T-cell (primary cell): ENCODE results near the gene DNASE2B. TPM values are rescaled to one million over a fixed set of nuclear protein-coding genes. Genes with fewer than 3 reads are reported as not detected.

Source experiments
- ATAC-seq, 4 experiments: fragments of 200-7000 bp in 3 of 4; fragments of 150-1000 bp in 1 of 4; cut with Tn5 transposase; replicated peaks in 1 of 4; 1 replicate in 3 of 4; 2 replicates in 1 of 4; pipeline ENCODE4 v1.10.0; 2021; ENCODE audit warnings: moderate library complexity in 3 of 4, mild to moderate bottlenecking in 2 of 4, moderate number of reproducible peaks in 1 of 4
- CTCF ChIA-PET, 2 donors: fragments of 300-600 bp; sonication (Branson Sonifier 250); formaldehyde crosslinking; loops; one replicate each; lab custom pipeline; 2022; ENCODE audit warnings: antibody characterized with exemption in 2 of 2; lab: Charles Lee
- POLR2A ChIA-PET, 2 donors: fragments of 300-600 bp; sonication (Branson Sonifier 250); formaldehyde crosslinking; loops; one replicate each; lab custom pipeline; 2022; ENCODE audit warnings: antibody characterized with exemption in 2 of 2; lab: Charles Lee
- DNase-seq, 35 experiments: peaks; one replicate each; pipeline versions ENCODE4 v3.0.0 to v3.0.0-alpha.2; 2013 to 2023
- H3K27ac ChIP-seq: one replicate; pipeline ENCODE4 v1.5.1; 2013; ENCODE audit warnings: low read length
- H3K27me3 ChIP-seq, 2 experiments: replicated peaks in 1 of 2; 1 replicate in 1 of 2; 2 replicates in 1 of 2; pipeline versions ENCODE4 v1.6.1 to v1.7.0; 2013; ENCODE audit warnings: low read length in 1 of 2, mixed read lengths in 1 of 2; ENCODE audit not compliant: control insufficient read depth in 2 of 2, insufficient read depth in 2 of 2; ENCODE audit errors: extremely low read depth in 1 of 2
- H3K36me3 ChIP-seq, 2 donors: 1 replicate in 1 of 2; 2 replicates in 1 of 2; pipeline versions ENCODE4 v1.6.1 to v1.7.0; 2013; ENCODE audit warnings: low read length in 1 of 2; ENCODE audit not compliant: control insufficient read depth in 2 of 2, insufficient read depth in 1 of 2; ENCODE audit errors: extremely low read depth in 1 of 2
- H3K4me1 ChIP-seq, 2 experiments: 1 replicate in 1 of 2; 2 replicates in 1 of 2; pipeline versions ENCODE4 v1.6.1 to v1.7.0; 2013; ENCODE audit warnings: low read length in 2 of 2, mixed read lengths in 1 of 2; ENCODE audit not compliant: insufficient read depth in 2 of 2, control insufficient read depth in 1 of 2; ENCODE audit errors: extremely low read depth in 1 of 2
- H3K4me3 ChIP-seq, 2 donors: 1 replicate in 1 of 2; 2 replicates in 1 of 2; pipeline versions ENCODE4 v1.5.1 to v1.7.0; 2013; ENCODE audit warnings: mild to moderate bottlenecking in 2 of 2, low read length in 1 of 2, moderate library complexity in 1 of 2; ENCODE audit not compliant: control insufficient read depth in 1 of 2; ENCODE audit errors: extremely low read depth in 1 of 2
- H3K9me3 ChIP-seq: 2 replicates; pipeline ENCODE4 v1.7.0; 2013
- H3K27ac Mint-ChIP-seq, 2 donors: one replicate each; pipeline ENCODE4 v1.8.0; 2020 to 2021; ENCODE audit warnings: mild to moderate bottlenecking in 2 of 2, mixed read lengths in 2 of 2
- H3K27me3 Mint-ChIP-seq, 2 donors: one replicate each; pipeline ENCODE4 v1.8.0; 2021 to 2022; ENCODE audit warnings: mixed read lengths in 2 of 2
- H3K36me3 Mint-ChIP-seq: one replicate; pipeline ENCODE4 v1.8.0; 2021; ENCODE audit warnings: mixed read lengths
- H3K4me1 Mint-ChIP-seq, 3 donors: one replicate each; pipeline ENCODE4 v1.8.0; 2020 to 2022; ENCODE audit warnings: mixed read lengths in 3 of 3, mild to moderate bottlenecking in 1 of 3
- H3K4me3 Mint-ChIP-seq, 3 donors: one replicate each; pipeline ENCODE4 v1.8.0; 2020 to 2022; ENCODE audit warnings: mild to moderate bottlenecking in 3 of 3, mixed read lengths in 3 of 3, moderate library complexity in 3 of 3
- H3K9me3 Mint-ChIP-seq, 3 donors: one replicate each; pipeline ENCODE4 v1.8.0; 2020 to 2022; ENCODE audit warnings: mixed read lengths in 3 of 3
- WGBS: methylation state at CpG from one replicate; pipeline ENCODE4 v1.1.5; 2013; ENCODE audit warnings: missing lambda C conversion rate; ENCODE audit not compliant: insufficient coverage; 5-methylcytosine and 5-hydroxymethylcytosine counted together
- total RNA-seq, 35 experiments: library from RNA in 6 of 35; stranded (reverse) in 6 of 35; fragments of 120-200 nt in 1 of 35; gene quantifications; one replicate each; pipeline versions ENCODE4 v1.2.1 to v1.2.4 and lab custom pipeline; 2013 to 2026

Gene DNASE2B
- total RNA-seq, 5 donors from 2014 or later (not counting 1 experiment from before 2014, with no cell fraction given): not detected

- Histone ChIP-seq H3K9me3 (no peaks in the 10 kb centered on the region), H3K27me3 (peaks cover 0 to 5% of the 10 kb centered on the region in 2 experiments), H3K27ac (no peak overlapping the region), H3K36me3 (no peaks in the 10 kb centered on the region), H3K4me3 (no peak overlapping the region), H3K4me1 (no peaks in the 10 kb centered on the region)
- Mint-ChIP-seq H3K9me3 (no peaks in the 10 kb centered on the region), H3K4me3 (no peak overlapping the region), H3K4me1 (no peaks in the 10 kb centered on the region), H3K36me3 (no peaks in the 10 kb centered on the region), H3K27me3 (peaks cover 22 to 23% of the 10 kb centered on the region in 2 donors), H3K27ac (no peak overlapping the region)
- ATAC-seq: no peak
- POLR2A ChIA-PET: interaction anchor here in 1 of 2 donors (0.5 kb wide), 1 partner anchor 10 kb away, joined by 4 read pairs; no protein-coding TSS in a partner anchor
- CTCF ChIA-PET: interaction anchor here in 1 of 2 donors (0.9 kb wide), 1 partner anchor 310 kb away, joined by 3 read pairs; no protein-coding TSS in a partner anchor
- DNase-seq: no peak
- no CpG with 5 or more reads among the region's 2 CpGs for WGBS
Observed at GRCh38 chr1:84450910-84451309, 52.6 kb downstream of the DNASE2B start.

- Histone ChIP-seq H3K36me3 (no peaks in the 10 kb centered on the region), H3K9me3 (no peaks in the 10 kb centered on the region), H3K27ac (no peak overlapping the region), H3K27me3 (peaks cover 0 to 5% of the 10 kb centered on the region in 2 experiments), H3K4me3 (no peak overlapping the region), H3K4me1 (no peaks in the 10 kb centered on the region)
- ATAC-seq: no peak
- WGBS: 100% methylated on average over 1 of the region's 3 CpGs
- ChIA-PET POLR2A (interaction anchor here in 1 of 2 donors (0.6 kb wide), 1 partner anchor 1936 kb away, joined by 3 read pairs; no protein-coding TSS in a partner anchor), CTCF (interaction anchor here (0.6 to 1.7 kb wide), 3 partner anchors 10 to 581 kb away, joined by 3 to 5 read pairs (median 3); no protein-coding TSS in a partner anchor)
- Mint-ChIP-seq H3K27me3 (peaks cover 22 to 28% of the 10 kb centered on the region in 2 donors), H3K9me3 (no peaks in the 10 kb centered on the region), H3K36me3 (no peaks in the 10 kb centered on the region), H3K4me1 (no peaks in the 10 kb centered on the region), H3K27ac (no peak overlapping the region), H3K4me3 (no peak overlapping the region)
- DNase-seq: no peak
Observed at GRCh38 chr1:84452436-84452835, 54.2 kb downstream of the DNASE2B start.

- H3K4me3 ChIP-seq: no peak overlapping the region
- H3K27me3 ChIP-seq: peaks cover 0 to 11% of the 10 kb centered on the region in 2 experiments
- 80% methylated on average over 1 of the region's 1 CpG for WGBS
- ChIA-PET POLR2A (interaction anchor here in 1 of 2 donors (0.6 kb wide), 1 partner anchor 83 kb away, joined by 4 read pairs; no protein-coding TSS in a partner anchor), CTCF (interaction anchor here in 1 of 2 donors (0.6 kb wide), 1 partner anchor 299 kb away, joined by 3 read pairs; no protein-coding TSS in a partner anchor)
- no peaks in the 10 kb centered on the region for H3K36me3 ChIP-seq
- DNase-seq: no peak
- no peaks in the 10 kb centered on the region for H3K4me1 ChIP-seq
- H3K9me3 Mint-ChIP-seq: no peaks in the 10 kb centered on the region
- H3K27me3 Mint-ChIP-seq: peaks cover 22 to 41% of the 10 kb centered on the region in 2 donors
- H3K9me3 ChIP-seq: no peaks in the 10 kb centered on the region
- no peak overlapping the region for H3K4me3 Mint-ChIP-seq
- no peaks in the 10 kb centered on the region for H3K4me1 Mint-ChIP-seq
- no peak overlapping the region for H3K27ac ChIP-seq
- ATAC-seq: no peak
- no peaks in the 10 kb centered on the region for H3K36me3 Mint-ChIP-seq
- H3K27ac Mint-ChIP-seq: no peak overlapping the region
Observed at GRCh38 chr1:84462118-84462517, 63.8 kb downstream of the DNASE2B start.

Other genes with a start within 250 kb of the DNASE2B start
- gene SAMD13, start 96.8 kb upstream of the DNASE2B start, total RNA-seq: under 1 TPM in 1 of 5 donors, not detected in 4; 0.30 TPM
- 10 to 100 TPM; 40.8 to 52.1 (median 43.6) TPM for gene RPF1, start 80.8 kb downstream of the DNASE2B start, total RNA-seq
- gene SPATA1, start 107.9 kb downstream of the DNASE2B start, total RNA-seq: 1 to 10 TPM in 4 of 5 donors, under 1 TPM in 1; 0.25 to 3.5 (median 2.3) TPM
- gene GNG5, start 108.1 kb downstream of the DNASE2B start, total RNA-seq: 10 to 100 TPM; 21.7 to 41.1 (median 34.9) TPM
- 10 to 100 TPM; 14.8 to 20.3 (median 16.4) TPM for gene CTBS, start 176.0 kb downstream of the DNASE2B start, total RNA-seq